Stomach (tissue), 9 donors: ENCODE results near the gene STC2. TPM values are rescaled to one million over a fixed set of nuclear protein-coding genes. Genes with fewer than 3 reads are reported as not detected.

Experiments used
- DNase-seq, 2 donors: peaks; one replicate each; pipeline versions ENCODE4 v3.0.0 to v3.0.0-alpha.2; 2013 to 2019
- H3K27ac ChIP-seq, 5 donors: fragments of 200-600 bp in 4 of 5; sonication (generic) in 4 of 5; one replicate each; pipeline ENCODE4 v1.5.1; 2013 to 2019; ENCODE audit warnings: mild to moderate bottlenecking in 1 of 5, moderate library complexity in 1 of 5
- H3K27me3 ChIP-seq, 3 donors: fragments of 200-600 bp; sonication (generic); one replicate each; pipeline ENCODE4 v1.5.1; 2017 to 2019; ENCODE audit warnings: mixed run types in 1 of 3
- H3K36me3 ChIP-seq, 4 donors: fragments of 200-600 bp; sonication (generic); 1 replicate in 3 of 4; 2 replicates in 1 of 4; pipeline ENCODE4 v1.5.1; 2016 to 2019
- H3K4me1 ChIP-seq, 4 donors: fragments of 200-600 bp; sonication (generic); one replicate each; pipeline ENCODE4 v1.5.1; 2016 to 2019
- H3K4me3 ChIP-seq, 4 donors: fragments of 200-600 bp; sonication (generic) in 3 of 4; one replicate each; pipeline ENCODE4 v1.5.1; 2016 to 2019; ENCODE audit warnings: mild to moderate bottlenecking in 1 of 4
- H3K9me3 ChIP-seq, 4 donors: fragments of 200-600 bp; sonication (generic); one replicate each; pipeline ENCODE4 v1.5.1; 2016 to 2019
- EP300 ChIP-seq: sonication (generic); formaldehyde crosslinking; IDR thresholded peaks from one replicate; pipeline ENCODE4 v1.6.1; 2017; ENCODE audit warnings: antibody characterized with exemption
- POLR2A ChIP-seq, 4 donors: fragments of 450-650 bp; IDR thresholded peaks; one replicate each; pipeline ENCODE4 v1.6.1; 2016; ENCODE audit warnings: antibody characterized with exemption in 4 of 4, control low read depth in 2 of 4, mild to moderate bottlenecking in 1 of 4, moderate library complexity in 1 of 4
- POLR2AphosphoS5 ChIP-seq, 3 donors: sonication (generic); formaldehyde crosslinking; IDR thresholded peaks; one replicate each; pipeline ENCODE4 v1.6.1; 2016; ENCODE audit warnings: antibody characterized with exemption in 3 of 3
- WGBS, 5 donors: extraction: QIAGEN DNeasy Blood & Tissue Kit in 3 of 5; methylation state at CpG; one replicate each; pipeline versions ENCODE4 v1.1.5 to v1.1.7; 2013 to 2018; 5-methylcytosine and 5-hydroxymethylcytosine counted together
- intact Hi-C: fragments of 100-400 bp; cut with DNase I; formaldehyde crosslinking; loops from one replicate; pipeline ENCODE4 v1.15.1; 2023; ENCODE audit warnings: low total_unique reads
- polyA plus RNA-seq, 3 donors: library from polyadenylated mRNA; stranded (reverse); fragments of 200-250 nt; gene quantifications; one replicate each; pipeline ENCODE4 v1.2.3, GENCODE V29; 2013
- total RNA-seq, 5 donors: library from RNA; depleted of rRNA; stranded (reverse); fragments of >200 nt; gene quantifications; one replicate each; pipeline versions ENCODE4 v1.1.0 to v1.2.3, GENCODE V29; 2014 to 2016
- TF ChIP-seq, protein P1 (sequence below), 7 experiments: fragments of 450-650 bp in 4 of 7; fragments of 200-600 bp in 3 of 7; sonication (generic) in 3 of 7; IDR thresholded peaks; one replicate each; pipeline ENCODE4 v1.5.1; 2016 to 2019; ENCODE audit warnings: antibody characterized with exemption in 7 of 7, control low read depth in 2 of 7, mild to moderate bottlenecking in 1 of 7
- donor health status: healthy with polysubstance abuse.
- donor health status: Bipolar disorder and iron deficiency.
- donor health status: healthy.

Gene STC2
- total and polyA plus RNA-seq, 8 donors: 0.15 to 2.6 (median 0.89) TPM; not detected in 1

GRCh38 chr5:173340984-173341383 lies 12.8 kb upstream of the STC2 start:
- Histone ChIP-seq H3K27me3 (peaks cover 0 to 11% (median 0%) of the 10 kb centered on the region in 3 donors), H3K27ac (no peak overlapping the region), H3K9me3 (no peaks in the 10 kb centered on the region), H3K4me1 (no peaks in the 10 kb centered on the region), H3K36me3 (no peaks in the 10 kb centered on the region), H3K4me3 (no peak overlapping the region)
- 51 to 80% (median 59%) methylated on average over 6 of the region's 6 CpGs for WGBS, 5 donors
- intact Hi-C loops: no loop called here
- no peak for DNase-seq
- TF ChIP-seq POLR2AphosphoS5 (IDR thresholded peaks at IDR 0.05) (no peak), POLR2A (IDR thresholded peaks at IDR 0.05) (no peak), EP300 (no peak)
- TF ChIP-seq, protein P1, sequence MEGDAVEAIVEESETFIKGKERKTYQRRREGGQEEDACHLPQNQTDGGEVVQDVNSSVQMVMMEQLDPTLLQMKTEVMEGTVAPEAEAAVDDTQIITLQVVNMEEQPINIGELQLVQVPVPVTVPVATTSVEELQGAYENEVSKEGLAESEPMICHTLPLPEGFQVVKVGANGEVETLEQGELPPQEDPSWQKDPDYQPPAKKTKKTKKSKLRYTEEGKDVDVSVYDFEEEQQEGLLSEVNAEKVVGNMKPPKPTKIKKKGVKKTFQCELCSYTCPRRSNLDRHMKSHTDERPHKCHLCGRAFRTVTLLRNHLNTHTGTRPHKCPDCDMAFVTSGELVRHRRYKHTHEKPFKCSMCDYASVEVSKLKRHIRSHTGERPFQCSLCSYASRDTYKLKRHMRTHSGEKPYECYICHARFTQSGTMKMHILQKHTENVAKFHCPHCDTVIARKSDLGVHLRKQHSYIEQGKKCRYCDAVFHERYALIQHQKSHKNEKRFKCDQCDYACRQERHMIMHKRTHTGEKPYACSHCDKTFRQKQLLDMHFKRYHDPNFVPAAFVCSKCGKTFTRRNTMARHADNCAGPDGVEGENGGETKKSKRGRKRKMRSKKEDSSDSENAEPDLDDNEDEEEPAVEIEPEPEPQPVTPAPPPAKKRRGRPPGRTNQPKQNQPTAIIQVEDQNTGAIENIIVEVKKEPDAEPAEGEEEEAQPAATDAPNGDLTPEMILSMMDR (IDR thresholded peaks at IDR 0.05): no peak

- Histone ChIP-seq H3K4me1 (no peaks in the 10 kb centered on the region), H3K27ac (no peak overlapping the region), H3K36me3 (no peaks in the 10 kb centered on the region), H3K27me3 (peaks cover 0 to 15% (median 0%) of the 10 kb centered on the region in 3 donors), H3K9me3 (no peaks in the 10 kb centered on the region), H3K4me3 (no peak overlapping the region)
- intact Hi-C loops: no loop called here
- no peak for DNase-seq
- TF ChIP-seq, protein P1 (IDR thresholded peaks at IDR 0.05): no peak
- TF ChIP-seq POLR2AphosphoS5 (IDR thresholded peaks at IDR 0.05) (no peak), POLR2A (IDR thresholded peaks at IDR 0.05) (no peak), EP300 (no peak)
- 68 to 77% (median 74%) methylated on average over 9 of the region's 9 CpGs for WGBS, 5 donors
Measured at GRCh38 chr5:173340451-173340850, 12.2 kb upstream of the STC2 start.

DNA sequence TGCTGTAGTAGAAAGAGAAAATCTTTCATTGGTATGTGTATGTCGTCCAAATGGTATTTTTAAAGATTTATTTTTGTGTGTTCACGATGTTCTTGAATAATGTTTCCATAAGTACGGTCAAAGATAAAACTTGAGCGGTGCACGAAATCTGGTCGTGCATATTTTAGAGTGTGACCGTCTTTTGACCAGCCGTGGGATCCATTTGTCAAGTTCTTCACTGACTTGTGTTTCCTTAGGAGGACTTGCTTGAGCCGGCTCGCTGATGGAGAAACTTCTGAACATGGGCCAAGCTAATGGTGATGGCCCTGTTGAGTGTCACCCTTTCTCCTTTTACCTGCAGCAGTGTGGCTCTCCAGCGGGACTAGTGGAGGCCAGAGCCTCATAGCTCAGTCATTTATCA lies 11.1 kb upstream of the STC2 start:
- Histone ChIP-seq H3K4me3 (no peak overlapping the region), H3K9me3 (no peaks in the 10 kb centered on the region), H3K36me3 (no peaks in the 10 kb centered on the region), H3K4me1 (no peaks in the 10 kb centered on the region), H3K27me3 (peaks cover 0 to 15% (median 0%) of the 10 kb centered on the region in 3 donors), H3K27ac (no peak overlapping the region)
- TF ChIP-seq POLR2AphosphoS5 (IDR thresholded peaks at IDR 0.05) (no peak), EP300 (no peak)
- TF ChIP-seq, protein P1 (IDR thresholded peaks at IDR 0.05): no peak
- intact Hi-C loops: no loop called here
- DNase-seq: no peak
- WGBS, 5 donors: 84 to 88% (median 86%) methylated on average over 11 of the region's 11 CpGs

GRCh38 chr5:173338380-173339015 lies 10.3 kb upstream of the STC2 start:
- 79 to 83% (median 82%) methylated on average over 10 of the region's 10 CpGs for WGBS, 5 donors
- no peak overlapping the region for H3K27ac ChIP-seq
- H3K9me3 ChIP-seq: no peaks in the 10 kb centered on the region
- DNase-seq: no peak
- no peaks in the 10 kb centered on the region for H3K4me1 ChIP-seq
- peaks cover 0 to 15% (median 0%) of the 10 kb centered on the region in 3 donors for H3K27me3 ChIP-seq
- H3K36me3 ChIP-seq: no peaks in the 10 kb centered on the region
- H3K4me3 ChIP-seq: no peak overlapping the region
- TF ChIP-seq POLR2A (IDR thresholded peaks at IDR 0.05): no peak
- no peak for TF ChIP-seq POLR2AphosphoS5 (IDR thresholded peaks at IDR 0.05)
- TF ChIP-seq, protein P1 (IDR thresholded peaks at IDR 0.05): no peak
- no peak for TF ChIP-seq EP300
- intact Hi-C loops: no loop called here
